Endothelial cell of hepatic sinusoid (primary cell): Measurements from ENCODE around the gene MAP1A.

Experiments used
- in situ Hi-C: cut with HindIII; loops from 2 replicates; pipeline ENCODE4 v1.10.0; 2017; ENCODE audit warnings: low sequenced_read_pairs

MAP1A gene

GRCh38 chr15:43510200-43511011, 7.0 kb upstream of the MAP1A start:
- in situ Hi-C loops = loop anchor here (5.0 kb wide), 1 partner anchor 33 kb away; no protein-coding TSS in a partner anchor

- in situ Hi-C loops = loop anchor here (5.0 kb wide), 1 partner anchor 34 kb away; no protein-coding TSS in a partner anchor
Measured at GRCh38 chr15:43511012-43511885, 6.2 kb upstream of the MAP1A start.

GRCh38 chr15:43513550-43513949, 3.9 kb upstream of the MAP1A start:
- in situ Hi-C loops = loop anchor here (5.0 kb wide), 1 partner anchor 36 kb away; no protein-coding TSS in a partner anchor

DNA sequence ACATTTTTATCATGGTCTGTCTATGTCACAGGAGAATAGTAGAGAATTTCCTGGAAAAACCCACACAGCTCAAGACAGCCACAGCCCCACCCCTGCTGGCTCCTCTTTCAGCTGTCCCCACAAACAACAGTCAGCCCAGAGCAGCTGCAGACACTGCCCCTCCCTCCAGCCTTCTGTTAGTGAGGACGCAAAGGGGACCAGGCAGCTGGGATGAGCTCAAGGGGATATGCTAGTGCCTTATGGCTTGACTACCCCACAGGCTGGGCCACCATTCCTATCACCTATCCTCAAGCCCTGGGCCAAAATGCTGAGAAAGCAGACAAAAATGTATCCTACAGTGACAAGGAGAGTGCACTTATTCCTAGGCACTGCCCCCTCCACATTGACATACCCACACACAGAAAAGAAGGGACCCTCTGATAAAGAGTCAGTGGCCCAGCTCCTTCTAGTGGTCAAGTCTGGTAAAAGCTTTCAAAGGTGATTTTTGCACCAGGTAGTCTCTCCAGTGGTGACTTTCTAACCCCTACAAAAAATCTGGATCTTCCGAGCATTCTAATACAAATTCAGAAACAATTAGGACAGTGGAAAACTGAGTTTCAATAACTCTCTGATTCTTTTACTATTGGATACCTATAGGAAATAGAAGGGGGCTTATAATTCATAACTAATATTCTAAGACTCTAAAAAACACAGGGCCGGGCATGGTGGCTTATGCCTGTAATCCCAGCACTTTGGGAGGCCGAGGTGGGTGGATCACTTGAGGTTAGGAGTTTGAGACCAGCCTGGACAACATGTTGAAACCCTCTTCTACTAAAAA, 3.0 kb upstream of the MAP1A start:
- in situ Hi-C loops = loop anchor here (5.0 kb wide), 1 partner anchor 37 kb away; no protein-coding TSS in a partner anchor

DNA sequence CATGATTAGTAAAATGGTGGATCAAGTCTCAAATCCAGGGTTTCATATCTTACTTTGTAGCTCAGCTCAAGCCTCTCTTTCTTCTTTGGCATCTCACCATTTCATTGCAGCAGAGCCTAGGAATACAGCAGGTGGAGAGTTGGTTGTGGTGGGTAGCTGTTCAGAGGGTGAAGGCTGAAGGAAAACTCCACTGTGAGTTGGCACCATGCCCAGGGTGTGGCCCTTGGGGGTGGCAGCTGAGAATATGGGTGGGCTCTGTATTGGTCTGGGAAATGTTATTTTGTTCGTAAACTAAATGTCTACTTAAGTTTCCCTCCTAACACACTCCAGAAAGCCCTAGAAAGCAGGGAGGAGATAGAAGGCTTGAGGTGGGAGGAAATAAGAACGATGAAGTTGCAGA, 1.7 kb upstream of the MAP1A start:
- in situ Hi-C loops = no loop called here

DNA sequence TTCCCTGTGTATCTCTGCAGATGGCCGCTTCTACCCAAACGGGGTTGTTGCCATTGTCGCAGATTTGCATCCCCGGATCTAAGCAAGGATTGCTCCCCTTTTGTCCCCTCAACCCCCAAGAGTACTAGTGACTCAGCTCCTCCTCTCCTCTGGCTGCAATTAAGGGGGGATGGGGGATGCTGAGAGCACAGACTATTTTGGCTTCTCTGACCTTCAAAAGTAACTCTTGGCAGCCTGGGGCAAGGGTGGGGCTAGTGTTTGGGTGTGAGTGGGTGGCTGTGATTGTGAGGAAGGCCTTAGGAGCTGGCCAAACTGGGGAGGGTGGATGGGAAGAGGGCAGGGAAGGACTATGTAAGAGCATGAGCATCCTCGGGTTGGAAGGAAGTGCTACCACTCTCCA, 1.2 kb upstream of the MAP1A start:
- in situ Hi-C loops = no loop called here

- in situ Hi-C loops = no loop called here
Measured at GRCh38 chr15:43516801-43517353, 531 bp upstream of the MAP1A start.

DNA sequence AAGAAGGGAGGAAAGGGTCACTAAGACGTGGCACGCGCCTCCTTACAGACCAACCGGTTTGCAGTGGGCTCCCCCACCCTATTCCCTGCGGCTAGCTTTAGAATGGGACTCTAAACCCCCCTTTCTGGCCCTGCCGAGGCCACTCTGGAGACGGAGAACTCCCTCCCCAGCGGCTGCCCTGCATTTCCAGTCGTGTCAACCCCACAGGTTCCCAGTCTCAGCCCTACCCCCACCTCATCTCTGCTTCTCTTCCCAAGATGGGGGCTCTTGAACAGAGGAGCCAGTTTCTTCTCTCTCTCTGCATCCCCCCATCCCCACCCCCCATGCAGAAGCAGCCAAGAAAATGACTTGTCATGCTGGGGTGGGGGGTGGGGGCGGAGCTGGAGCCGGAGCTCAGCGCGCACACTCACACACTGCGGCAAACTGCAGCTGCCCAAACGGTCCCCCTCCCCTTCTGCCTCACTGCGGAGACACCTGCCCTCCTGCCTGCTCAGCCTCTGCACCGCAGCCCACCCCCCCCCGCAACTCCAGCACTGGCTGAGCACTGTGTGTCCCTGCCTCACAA, 871 bp downstream of the MAP1A start:
- in situ Hi-C loops = no loop called here

DNA sequence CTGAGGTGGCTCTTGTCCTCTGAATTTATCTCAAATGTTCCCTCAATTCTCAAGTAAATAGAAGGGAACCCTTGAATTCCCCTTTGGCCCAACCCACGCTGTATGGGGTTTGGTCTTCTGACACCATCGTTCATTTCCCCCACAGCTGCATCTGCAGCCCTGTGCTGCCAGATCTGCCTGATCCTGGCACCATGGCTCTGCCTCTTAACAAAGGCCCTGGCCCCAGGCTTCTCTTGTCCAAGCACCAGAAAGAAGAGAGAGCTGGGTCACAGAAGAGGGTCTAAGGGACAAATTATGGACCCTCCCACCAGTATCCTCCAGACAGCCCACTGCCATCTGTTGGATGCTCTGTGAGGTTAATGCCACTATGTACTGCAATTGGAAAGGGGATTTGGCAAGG, 1.8 kb downstream of the MAP1A start:
- in situ Hi-C loops = no loop called here

- in situ Hi-C loops = no loop called here
Measured at GRCh38 chr15:43520138-43520537, 2.7 kb downstream of the MAP1A start.

DNA sequence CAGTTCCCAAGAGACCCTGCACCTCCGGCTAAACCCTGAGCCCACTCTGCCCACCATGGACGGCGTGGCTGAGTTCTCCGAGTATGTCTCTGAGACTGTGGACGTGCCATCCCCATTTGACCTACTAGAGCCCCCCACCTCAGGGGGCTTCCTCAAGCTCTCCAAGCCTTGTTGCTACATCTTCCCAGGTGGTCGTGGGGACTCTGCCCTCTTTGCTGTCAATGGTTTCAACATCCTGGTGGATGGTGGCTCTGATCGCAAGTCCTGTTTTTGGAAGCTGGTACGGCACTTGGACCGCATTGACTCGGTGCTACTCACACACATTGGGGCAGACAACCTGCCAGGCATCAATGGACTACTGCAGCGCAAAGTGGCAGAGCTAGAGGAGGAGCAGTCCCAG, 4.0 kb downstream of the MAP1A start:
- in situ Hi-C loops = no loop called here

GRCh38 chr15:43522247-43522646, 4.8 kb downstream of the MAP1A start:
- in situ Hi-C loops = no loop called here

- in situ Hi-C loops = no loop called here
Measured at GRCh38 chr15:43523646-43524045, 6.2 kb downstream of the MAP1A start.

DNA sequence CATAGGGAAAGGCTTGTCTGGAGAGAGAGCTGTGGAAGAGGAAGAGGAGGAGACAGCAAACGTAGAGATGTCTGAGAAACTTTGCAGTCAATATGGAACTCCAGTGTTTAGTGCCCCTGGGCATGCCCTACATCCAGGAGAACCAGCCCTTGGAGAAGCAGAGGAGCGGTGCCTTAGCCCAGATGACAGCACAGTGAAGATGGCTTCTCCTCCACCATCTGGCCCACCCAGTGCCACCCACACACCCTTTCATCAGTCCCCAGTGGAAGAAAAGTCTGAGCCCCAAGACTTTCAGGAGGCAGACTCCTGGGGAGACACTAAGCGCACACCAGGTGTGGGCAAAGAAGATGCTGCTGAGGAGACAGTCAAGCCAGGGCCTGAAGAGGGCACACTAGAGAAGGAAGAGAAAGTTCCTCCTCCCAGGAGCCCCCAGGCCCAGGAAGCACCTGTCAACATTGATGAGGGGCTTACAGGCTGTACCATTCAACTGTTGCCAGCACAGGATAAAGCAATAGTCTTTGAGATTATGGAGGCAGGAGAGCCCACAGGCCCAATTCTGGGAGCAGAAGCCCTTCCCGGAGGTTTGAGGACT, 6.9 kb downstream of the MAP1A start:
- in situ Hi-C loops = no loop called here

DNA sequence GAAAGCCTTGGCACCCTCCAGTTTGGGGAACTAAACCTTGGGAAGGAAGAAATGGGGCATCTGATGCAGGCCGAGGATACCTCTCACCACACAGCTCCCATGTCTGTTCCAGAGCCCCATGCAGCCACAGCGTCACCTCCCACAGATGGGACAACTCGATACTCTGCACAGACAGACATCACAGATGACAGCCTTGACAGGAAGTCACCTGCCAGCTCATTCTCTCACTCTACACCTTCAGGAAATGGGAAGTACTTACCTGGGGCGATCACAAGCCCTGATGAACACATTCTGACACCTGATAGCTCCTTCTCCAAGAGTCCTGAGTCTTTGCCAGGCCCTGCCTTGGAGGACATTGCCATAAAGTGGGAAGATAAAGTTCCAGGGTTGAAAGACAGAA, 7.7 kb downstream of the MAP1A start:
- in situ Hi-C loops = no loop called here

DNA sequence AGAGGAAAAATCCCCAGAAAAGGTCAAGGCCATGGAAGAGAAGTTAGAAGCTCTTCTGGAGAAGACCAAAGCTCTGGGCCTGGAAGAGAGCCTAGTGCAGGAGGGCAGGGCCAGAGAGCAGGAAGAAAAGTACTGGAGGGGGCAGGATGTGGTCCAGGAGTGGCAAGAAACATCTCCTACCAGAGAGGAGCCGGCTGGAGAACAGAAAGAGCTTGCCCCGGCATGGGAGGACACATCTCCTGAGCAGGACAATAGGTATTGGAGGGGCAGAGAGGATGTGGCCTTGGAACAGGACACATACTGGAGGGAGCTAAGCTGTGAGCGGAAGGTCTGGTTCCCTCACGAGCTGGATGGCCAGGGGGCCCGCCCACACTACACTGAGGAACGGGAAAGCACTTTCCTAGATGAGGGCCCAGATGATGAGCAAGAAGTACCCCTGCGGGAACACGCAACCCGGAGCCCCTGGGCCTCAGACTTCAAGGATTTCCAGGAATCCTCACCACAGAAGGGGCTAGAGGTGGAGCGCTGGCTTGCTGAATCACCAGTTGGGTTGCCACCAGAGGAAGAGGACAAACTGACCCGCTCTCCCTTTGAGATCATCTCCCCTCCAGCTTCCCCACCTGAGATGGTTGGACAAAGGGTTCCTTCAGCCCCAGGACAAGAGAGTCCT, 9.0 kb downstream of the MAP1A start:
- in situ Hi-C loops = no loop called here

DNA sequence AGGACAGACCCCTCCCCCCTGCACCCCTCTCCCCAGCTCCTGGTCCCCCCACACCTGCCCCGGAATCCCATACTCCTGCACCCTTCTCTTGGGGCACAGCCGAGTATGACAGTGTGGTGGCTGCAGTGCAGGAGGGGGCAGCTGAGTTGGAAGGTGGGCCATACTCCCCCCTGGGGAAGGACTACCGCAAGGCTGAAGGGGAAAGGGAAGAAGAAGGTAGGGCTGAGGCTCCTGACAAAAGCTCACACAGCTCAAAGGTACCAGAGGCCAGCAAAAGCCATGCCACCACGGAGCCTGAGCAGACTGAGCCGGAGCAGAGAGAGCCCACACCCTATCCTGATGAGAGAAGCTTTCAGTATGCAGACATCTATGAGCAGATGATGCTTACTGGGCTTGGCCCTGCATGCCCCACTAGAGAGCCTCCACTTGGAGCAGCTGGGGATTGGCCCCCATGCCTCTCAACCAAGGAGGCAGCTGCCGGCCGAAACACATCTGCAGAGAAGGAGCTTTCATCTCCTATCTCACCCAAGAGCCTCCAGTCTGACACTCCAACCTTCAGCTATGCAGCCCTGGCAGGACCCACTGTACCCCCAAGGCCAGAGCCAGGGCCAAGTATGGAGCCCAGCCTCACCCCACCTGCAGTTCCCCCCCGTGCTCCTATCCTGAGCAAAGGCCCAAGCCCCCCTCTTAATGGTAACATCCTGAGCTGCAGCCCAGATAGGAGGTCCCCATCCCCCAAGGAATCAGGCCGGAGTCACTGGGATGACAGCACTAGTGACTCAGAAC, 9.8 kb downstream of the MAP1A start:
- in situ Hi-C loops = no loop called here

DNA sequence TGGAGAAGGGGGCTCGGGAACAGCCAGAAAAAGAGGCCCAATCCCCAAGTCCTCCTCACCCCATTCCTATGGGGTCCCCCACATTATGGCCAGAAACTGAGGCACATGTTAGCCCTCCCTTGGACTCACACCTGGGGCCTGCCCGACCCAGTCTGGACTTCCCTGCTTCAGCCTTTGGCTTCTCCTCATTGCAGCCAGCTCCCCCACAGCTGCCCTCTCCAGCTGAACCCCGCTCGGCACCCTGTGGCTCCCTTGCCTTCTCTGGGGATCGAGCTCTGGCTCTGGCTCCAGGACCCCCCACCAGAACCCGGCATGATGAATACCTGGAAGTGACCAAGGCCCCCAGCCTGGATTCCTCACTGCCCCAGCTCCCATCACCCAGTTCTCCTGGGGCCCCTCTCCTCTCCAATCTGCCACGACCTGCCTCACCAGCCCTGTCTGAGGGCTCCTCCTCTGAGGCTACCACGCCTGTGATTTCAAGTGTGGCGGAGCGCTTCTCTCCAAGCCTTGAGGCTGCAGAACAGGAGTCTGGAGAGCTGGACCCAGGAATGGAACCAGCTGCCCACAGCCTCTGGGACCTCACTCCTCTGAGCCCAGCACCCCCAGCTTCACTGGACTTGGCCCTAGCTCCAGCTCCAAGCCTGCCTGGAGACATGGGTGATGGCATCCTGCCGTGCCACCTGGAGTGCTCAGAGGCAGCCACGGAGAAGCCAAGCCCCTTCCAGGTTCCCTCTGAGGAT, 10.6 kb downstream of the MAP1A start:
- in situ Hi-C loops = no loop called here
